Right ventricle myocardium inferior (tissue), 1 donor: ENCODE data around the gene ZCCHC14. TPM values are rescaled to one million over a fixed set of nuclear protein-coding genes. Genes with fewer than 3 reads are reported as not detected.
"Not testable (repeated sequence)": the region's sequence is repeated elsewhere in the genome, so short reads cannot be mapped to it uniquely, and the experiment has no call there.

Experiments used
- ATAC-seq: fragments of 200-7000 bp; cut with Tn5 transposase; one replicate; pipeline ENCODE4 v1.9.1; 2020; ENCODE audit warnings: mild to moderate bottlenecking, moderate library complexity
- DNase-seq: peaks from one replicate; pipeline ENCODE4 v3.0.0; 2021; ENCODE audit errors: missing footprints
- intact Hi-C: fragments of 100-400 bp; cut with DNase I; formaldehyde crosslinking; loops from one replicate; pipeline ENCODE4 v1.11.0; 2022
- total RNA-seq: library from RNA; stranded (reverse); fragmentation: NEBNext Ultra II Directional; extraction: Animal tissue kit (Norgen Biotek cat#: 25700); gene quantifications from one replicate; pipeline ENCODE4 v1.2.1, GENCODE V29; 2021
- donor health status: DM: no; HTN: yes; CAD: no; lungs with severe emphysema.

Gene ZCCHC14
- total RNA-seq, 1 donor from 2014 or later: 14.4 TPM

GRCh38 chr16:87406495-87407088, 86.2 kb downstream of the ZCCHC14 start:
- DNase-seq (no peak), ATAC-seq (no peak)
- intact Hi-C loops: no loop called here

DNA sequence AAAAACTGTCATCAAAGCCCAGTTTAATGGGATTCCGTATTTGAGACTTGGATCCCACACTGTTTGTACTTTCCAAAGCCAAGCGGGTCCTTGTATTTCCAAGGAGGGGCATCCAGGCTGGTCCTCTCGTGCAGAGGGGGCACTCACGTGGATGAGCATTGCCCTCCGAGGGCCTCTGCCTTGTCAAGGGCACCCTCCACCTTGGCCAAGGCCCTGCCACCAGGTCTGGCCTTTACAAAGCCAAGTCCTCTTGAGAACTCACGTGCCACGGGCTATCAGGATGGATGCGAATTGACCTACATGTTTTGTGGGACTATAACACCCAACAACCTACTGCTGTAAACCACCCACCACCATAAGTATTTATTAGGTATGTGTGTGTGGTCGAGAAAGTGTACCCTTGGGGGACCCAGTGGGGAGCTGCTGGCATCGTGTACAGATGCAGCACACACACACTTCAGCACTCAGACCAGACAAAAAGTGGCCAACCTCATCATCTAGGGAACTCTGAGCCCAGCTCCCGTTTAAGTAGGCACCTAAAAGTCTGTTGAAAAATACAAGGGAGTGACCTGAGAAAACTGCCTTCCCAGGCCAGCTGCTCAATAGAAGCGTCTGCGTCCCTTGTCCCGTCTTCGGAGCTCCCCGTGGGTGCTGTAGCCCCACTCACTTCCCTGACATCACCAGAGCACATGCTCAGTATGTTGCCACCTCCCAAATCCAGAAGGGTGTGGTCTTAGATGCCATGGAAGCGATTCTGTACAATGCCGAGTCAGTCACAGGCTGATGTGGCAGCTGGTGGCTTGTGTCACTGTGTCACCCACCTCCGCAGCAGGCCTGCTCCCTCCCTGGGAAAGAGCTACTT, 87.8 kb downstream of the ZCCHC14 start:
- DNase-seq (no peak), ATAC-seq (peak; percentile 27)
- intact Hi-C loops: no loop called here

DNA sequence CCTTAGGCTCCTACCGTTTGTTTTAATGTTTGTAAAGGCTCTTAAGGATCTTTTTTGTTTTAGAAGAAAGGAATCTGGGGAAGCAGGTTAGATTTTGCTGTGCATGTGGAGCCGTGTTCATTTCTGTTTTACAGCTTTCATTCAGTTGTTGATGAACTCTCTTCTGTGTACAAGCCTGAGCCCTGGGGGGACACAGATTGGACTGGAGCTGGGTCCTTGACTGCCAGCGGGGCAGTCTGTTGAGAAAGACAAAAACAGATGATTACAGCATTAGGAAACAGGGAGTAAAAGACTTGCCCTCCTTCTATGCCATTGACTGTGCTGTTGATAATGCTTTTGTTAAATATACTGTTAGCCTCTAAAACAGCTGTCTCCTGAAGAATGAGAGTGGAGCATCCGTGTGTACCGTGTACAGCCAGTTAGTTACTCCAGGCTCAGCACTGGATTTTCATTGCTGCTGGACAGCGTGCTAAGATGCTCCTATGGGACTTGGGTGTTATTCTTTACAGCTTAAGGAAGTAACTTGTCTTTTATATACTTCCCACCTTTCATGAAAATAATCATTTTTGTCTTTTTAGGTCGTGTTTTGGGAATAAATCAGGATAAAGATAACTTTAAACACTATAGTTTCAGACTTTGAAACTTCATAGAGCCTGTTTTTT, 97.5 kb downstream of the ZCCHC14 start:
- DNase-seq (no peak), ATAC-seq (no peak)
- intact Hi-C loops: no loop called here

DNA sequence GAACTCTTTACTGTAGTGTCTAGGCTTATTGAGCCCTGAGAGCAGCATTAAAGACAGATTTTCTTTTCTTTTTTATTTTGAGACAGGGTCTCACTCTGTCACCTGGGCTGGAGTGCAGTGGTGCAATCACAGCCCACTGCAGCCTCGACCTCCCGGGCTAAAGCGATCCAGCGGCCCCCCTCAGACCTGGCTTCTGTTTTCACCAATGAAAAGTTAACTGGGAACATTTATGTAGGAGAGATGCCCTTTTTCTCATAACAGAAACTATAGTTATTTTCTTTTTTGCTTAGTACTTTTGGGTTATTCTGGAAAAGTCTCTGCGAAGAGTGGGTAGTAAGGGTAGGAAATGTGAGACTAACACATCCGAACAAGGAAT, 99.2 kb downstream of the ZCCHC14 start:
- DNase-seq (no peak), ATAC-seq (no peak)
- intact Hi-C loops: loop anchor here (2.0 to 5.0 kb wide), 3 partner anchors 69 to 374 kb away; partner anchors contain the start of genes C16orf95 and KLHDC4

DNA sequence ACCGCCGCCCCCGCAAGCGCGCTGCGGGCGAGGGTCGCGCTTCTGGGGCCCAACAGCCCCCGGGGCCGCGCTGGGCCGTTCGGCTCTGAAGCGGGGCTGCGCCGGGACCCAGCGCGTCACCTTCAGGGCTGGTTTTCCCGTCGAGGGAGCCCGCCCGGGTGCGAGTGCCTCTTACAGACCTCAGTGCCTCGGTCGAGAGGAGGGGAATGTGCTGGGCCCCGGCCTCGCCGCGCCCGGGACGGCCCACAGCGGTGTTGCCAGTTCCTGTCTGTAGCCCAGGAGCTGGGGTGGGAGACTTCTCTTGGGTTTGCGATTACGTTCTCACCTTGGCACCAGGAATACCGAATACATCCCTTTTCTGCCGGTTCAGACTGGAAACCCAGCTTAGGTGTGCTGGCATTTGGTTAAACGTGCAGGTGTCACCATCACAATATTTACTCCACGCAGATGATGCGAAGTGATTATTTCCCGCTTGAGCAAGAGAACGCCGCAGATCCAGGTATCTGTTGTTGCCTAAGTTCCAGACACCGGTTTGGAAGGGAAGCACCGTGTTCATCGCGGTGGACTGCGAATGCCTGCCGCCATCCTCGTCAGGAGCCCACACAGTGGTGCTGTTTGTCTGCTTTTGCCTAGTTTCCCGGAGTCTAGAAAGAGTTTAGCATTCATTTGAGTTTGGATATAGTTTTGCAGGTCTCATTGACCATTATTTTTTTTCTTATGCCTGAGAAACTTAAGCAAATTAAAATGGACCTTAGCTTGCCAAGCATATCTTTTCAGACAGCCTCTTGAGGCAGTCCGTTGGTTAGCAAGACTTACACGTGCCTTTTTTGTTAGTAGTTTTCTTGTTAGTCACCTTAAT, 99.8 kb downstream of the ZCCHC14 start:
- intact Hi-C loops: loop anchor here (2.0 to 5.0 kb wide), 3 partner anchors 68 to 374 kb away; partner anchors contain the start of genes C16orf95 and KLHDC4
- DNase-seq: no peak
- ATAC-seq: no peak

DNA sequence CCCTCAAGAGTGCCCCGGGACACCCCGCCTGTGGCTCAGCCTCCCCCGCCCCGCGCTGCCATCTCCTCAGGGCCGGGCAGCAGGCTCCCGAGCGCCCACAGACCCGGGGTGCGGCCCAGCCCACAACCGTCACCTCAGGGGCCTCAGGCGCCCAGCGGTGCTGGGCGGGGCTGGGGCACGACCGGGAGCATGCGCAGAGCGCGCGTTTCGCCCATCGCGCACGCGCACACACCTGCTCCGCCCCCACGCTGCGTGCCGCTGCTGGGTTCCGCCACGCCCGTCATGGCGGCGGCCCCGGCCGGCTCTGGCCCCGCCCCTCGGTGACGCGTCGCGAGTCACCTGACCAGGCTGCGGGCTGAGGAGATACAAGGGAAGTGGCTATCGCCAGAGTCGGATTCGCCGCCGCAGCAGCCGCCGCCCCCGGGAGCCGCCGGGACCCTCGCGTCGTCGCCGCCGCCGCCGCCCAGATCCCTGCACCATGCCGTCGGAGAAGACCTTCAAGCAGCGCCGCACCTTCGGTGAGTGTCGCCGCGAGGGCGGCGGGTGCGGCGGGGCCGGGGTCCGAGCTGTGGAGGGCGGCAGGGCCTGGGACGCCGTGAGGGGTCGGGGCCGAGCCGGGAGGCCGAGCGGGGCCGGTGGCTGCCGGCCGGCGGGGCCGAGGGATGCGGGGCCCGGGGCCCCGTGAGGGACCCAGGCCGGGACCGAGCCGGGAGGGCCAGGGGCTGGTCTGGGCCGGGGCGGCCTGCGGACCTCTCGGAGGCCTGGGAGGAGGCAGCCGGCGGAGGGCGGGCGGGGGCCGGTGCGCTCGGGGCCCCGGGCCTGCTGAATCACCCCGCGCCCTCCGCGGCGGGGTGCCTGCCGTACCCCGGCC, 100.6 kb downstream of the ZCCHC14 start, which contains the start of gene MAP1LC3B:
MAP1LC3B (plus strand) TSS at position 387 of the 871 bp plus-strand sequence; CDS start at position 479, 92 bp downstream.
- intact Hi-C loops: loop anchor here (2.0 to 5.0 kb wide), 3 partner anchors 67 to 375 kb away; partner anchors contain the start of genes C16orf95 and KLHDC4
- ATAC-seq (peak; percentile 94), DNase-seq (peak; percentile 98)

DNA sequence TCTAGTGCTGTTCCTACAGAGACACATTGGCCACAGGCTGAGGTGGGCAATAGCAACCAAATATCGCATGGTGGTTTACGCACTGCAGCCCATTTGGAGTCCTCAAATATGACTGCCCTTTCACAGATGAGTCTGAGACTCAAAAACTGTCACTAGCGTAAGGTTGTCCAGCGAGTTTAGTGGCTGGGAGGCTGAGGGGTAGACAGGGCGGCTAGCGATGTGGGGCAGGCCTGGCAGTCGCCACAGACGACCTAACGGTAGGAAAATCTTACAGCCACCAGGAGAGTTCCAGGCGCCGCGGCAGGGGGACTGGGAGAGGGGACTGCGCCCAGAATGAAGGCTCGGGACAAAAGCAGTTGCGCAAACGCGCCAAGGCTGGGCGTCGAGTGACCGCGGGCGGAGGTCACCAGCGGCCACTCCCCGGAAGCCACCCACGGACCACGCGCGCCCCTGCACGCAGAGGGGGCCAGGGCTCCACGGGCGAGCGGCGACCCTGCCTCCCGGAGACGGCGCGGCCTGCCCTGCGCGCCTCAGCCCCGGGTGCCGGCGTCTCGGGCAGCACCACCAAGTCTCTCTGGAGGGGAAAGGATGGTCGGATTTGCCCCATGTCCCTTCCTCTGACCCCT, 101.4 kb downstream of the ZCCHC14 start:
- intact Hi-C loops: loop anchor here (5.0 kb wide), 1 partner anchor 376 kb away; the partner anchor contains the start of gene KLHDC4
- ATAC-seq (peak; percentile 40), DNase-seq (peak; percentile 87)

- DNase-seq: no peak
- ATAC-seq: no peak
- intact Hi-C loops: loop anchor here (5.0 kb wide), 1 partner anchor 377 kb away; the partner anchor contains the start of gene KLHDC4
Measured at GRCh38 chr16:87390641-87391323, 102.0 kb downstream of the ZCCHC14 start.

DNA sequence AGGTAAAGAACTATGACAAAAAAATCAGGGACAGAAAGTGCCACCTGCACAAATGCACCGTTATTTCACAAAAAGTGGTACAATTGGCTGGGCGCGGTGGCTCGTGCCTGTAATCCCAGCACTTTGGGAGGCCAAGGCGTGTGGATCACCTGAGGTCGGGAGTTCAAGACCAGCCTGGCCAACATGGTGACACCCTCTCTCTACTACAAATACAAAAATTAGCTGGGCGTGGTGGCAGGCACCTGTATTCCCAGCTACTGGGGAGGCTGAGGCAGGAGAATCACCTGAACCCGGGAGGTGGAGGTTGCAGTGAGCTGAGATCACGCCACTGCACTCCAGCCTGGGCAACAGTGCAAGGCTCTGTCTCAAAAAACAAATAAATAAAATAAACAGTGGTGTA, 102.9 kb downstream of the ZCCHC14 start:
- not testable (repeated sequence) for DNase-seq, ATAC-seq
- intact Hi-C loops: loop anchor here (5.0 kb wide), 1 partner anchor 377 kb away; the partner anchor contains the start of gene KLHDC4

DNA sequence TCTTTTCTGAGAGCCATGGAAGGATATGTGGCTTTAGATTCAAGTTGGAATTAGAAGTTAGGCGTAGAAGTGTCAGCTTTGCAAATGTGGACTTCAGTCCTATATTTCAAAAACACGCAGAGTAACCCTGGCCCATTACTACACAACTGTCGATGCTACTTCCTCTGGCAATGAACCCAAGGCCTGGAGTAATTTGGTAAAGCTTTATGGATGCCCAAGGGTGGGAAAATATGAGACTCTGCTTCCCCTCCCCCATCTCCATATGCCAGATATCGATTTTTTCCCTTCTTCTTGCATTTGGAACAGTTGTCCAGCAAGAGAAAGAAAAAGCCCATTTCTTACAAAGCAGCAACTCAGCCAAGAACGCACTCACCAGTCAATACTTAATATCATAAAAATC, 103.6 kb downstream of the ZCCHC14 start:
- intact Hi-C loops: no loop called here
- DNase-seq (no peak), ATAC-seq (no peak)

- intact Hi-C loops: no loop called here
- ATAC-seq: no peak
- no peak for DNase-seq
Measured at GRCh38 chr16:87388818-87389134, 104.0 kb downstream of the ZCCHC14 start.

GRCh38 chr16:87387942-87388817, 104.6 kb downstream of the ZCCHC14 start:
- peak; percentile 79 for ATAC-seq
- DNase-seq: peak; percentile 92
- intact Hi-C loops: no loop called here

GRCh38 chr16:87384875-87385167, 108.0 kb downstream of the ZCCHC14 start:
- intact Hi-C loops, DNase-seq, ATAC-seq: not testable (repeated sequence)

DNA sequence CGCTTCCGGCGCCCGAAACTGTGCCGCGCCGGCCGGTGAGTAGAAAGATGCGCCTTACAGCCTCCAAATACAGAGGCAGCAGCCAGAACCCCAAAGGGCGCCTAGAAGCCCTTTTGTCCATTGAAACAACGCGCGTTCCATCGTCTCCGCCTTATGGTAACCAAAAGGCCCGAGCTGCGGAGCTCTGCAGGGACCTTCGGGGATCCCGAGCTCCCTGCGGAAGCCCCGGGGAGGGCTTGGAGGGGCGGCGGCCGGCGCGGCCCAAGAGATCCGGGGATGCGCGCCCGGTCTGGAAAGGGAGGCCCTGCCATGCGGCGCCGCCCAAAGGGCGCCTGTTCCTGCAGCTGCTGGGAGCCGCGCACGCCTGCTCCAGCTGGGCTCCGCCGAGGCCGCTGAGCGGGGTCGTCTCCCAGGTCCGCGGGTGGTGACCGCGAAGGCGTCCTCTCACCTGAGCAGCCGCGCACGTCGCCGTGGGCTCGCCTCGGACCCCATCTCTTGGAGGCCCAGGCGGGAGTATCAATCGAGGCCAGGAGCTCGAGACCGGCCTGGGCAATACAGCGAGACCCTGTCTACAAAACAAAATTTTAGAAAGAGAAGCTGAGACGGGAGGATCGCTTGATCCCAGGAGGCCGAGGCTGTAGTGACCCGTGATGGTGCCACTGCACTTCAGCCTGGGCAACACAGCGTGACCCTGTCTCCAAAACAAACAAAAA, 108.5 kb downstream of the ZCCHC14 start:
- intact Hi-C loops: no loop called here
- ATAC-seq (peak; percentile 35), DNase-seq (peak; percentile 86)
